ENCODE data around the gene GNG7. TPM values are rescaled to one million over a fixed set of nuclear protein-coding genes. Genes with fewer than 3 reads are reported as not detected.

GNG7 gene
- polyA plus RNA-seq, 1 donor (not counting 4 experiments of a cell fraction or from before 2014, with no cell fraction given), result 0.01 TPM

DNA sequence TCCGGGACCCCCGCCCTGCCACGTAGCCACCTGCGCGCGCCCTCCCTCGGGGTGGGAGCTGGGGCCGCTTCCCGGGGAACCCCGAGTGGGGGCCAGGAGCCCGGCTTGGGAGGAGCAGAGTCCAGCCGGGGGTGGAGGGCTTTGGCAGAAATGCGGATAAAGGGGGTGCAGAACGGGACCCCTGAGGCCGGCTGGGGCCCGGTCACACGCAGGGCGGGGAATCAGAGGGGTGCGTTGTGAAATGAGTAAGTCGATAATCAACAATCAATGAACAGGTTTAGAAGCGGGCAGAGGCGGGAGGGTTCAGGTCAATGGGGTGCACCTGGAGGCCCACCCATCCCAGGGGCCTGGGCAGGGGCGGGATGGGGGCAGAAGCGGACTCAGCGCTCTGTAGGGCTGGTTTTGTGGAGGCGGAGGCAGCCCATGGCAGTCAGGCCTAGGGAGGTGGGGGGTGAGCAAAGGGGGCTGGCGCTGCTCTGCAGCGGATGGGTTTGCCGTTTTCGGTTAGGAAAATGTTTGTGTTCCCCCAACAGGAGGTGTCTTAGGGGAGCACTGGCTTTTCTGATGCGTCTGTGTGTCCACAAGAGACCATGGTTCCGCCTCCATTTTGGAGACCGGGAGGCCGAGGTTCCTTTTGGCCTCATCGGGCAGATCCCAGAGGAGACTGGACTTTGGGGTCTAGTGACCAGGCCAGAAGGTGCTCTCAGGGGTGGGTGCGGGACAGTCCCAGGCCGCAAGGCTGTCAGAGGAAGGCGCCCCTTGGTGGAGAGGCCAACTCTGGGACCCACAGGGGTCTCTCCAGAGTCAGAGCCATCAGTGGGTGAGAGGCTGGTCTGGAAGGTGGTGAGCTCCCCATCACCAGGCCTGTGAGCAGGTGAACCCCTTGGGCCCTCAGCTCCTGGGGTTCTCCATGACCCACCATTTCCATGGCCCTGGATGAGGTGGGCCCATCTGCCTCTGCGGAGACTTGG lies 19.4 kb upstream of the GNG7 start:
- H3K27me3 ChIP-seq (ENCODE audit: control insufficient read depth, extremely low read depth, insufficient read depth, low read length), result peaks cover 41% of the 10 kb centered on the region
- H3K9me3 ChIP-seq (ENCODE audit: control insufficient read depth, low read depth, low read length), result no peaks in the 10 kb centered on the region
- dilution Hi-C loops (cut with MboI; ENCODE audit: extremely low pct_ligation_motif_present, low sequenced_read_pairs), result no loop called here
- TF ChIP-seq CTCF (optimal IDR thresholded peaks at IDR 0.05 in 1 of 3, IDR thresholded peaks at IDR 0.05 in 1 of 3, conservative IDR thresholded peaks at IDR 0.05 in 1 of 3; ENCODE audit: extremely low read depth in 1 of 3, insufficient read depth in 2 of 3, low read length in 3 of 3) (no peak), EZH2 (IDR thresholded peaks at IDR 0.05; ENCODE audit: low read length) (no peak)
- no peak overlapping the region for H3K9ac ChIP-seq (ENCODE audit: control insufficient read depth, extremely low read depth, insufficient read depth, low read length)
- DNase-seq (ENCODE audit: low read depth, low spot score) (no peak), FAIRE-seq (no peak)
- H3K9me1 ChIP-seq (ENCODE audit: control insufficient read depth, extremely low read depth, insufficient read depth, low read length), result no peaks in the 10 kb centered on the region
- no peak overlapping the region for H2AFZ ChIP-seq (ENCODE audit: control insufficient read depth, low read length)
- H3K4me2 ChIP-seq (ENCODE audit: control insufficient read depth, extremely low read depth, insufficient read depth, low read depth, low read length), result no peak overlapping the region
- H3K4me3 ChIP-seq (ENCODE audit: control insufficient read depth in 2 of 3, extremely low read depth in 1 of 3, insufficient read depth in 2 of 3, low read depth in 1 of 3, low read length in 3 of 3), result no peak overlapping the region
- no peak overlapping the region for H3K27ac ChIP-seq (ENCODE audit: control insufficient read depth, insufficient read depth, low read length)
- peaks cover 3% of the 10 kb centered on the region for H3K4me1 ChIP-seq (ENCODE audit: control insufficient read depth, extremely low read depth, insufficient read depth, low read length)
- no peaks in the 10 kb centered on the region for H3K36me3 ChIP-seq (ENCODE audit: control insufficient read depth in 2 of 2, extremely low read depth in 1 of 2, insufficient read depth in 2 of 2, low read length in 2 of 2)
- no peaks in the 10 kb centered on the region for H3K79me2 ChIP-seq (ENCODE audit: control insufficient read depth, insufficient read depth, low read length)
- H4K20me1 ChIP-seq (ENCODE audit: control insufficient read depth, extremely low read depth, insufficient read depth, low read length), result no peaks in the 10 kb centered on the region

DNA sequence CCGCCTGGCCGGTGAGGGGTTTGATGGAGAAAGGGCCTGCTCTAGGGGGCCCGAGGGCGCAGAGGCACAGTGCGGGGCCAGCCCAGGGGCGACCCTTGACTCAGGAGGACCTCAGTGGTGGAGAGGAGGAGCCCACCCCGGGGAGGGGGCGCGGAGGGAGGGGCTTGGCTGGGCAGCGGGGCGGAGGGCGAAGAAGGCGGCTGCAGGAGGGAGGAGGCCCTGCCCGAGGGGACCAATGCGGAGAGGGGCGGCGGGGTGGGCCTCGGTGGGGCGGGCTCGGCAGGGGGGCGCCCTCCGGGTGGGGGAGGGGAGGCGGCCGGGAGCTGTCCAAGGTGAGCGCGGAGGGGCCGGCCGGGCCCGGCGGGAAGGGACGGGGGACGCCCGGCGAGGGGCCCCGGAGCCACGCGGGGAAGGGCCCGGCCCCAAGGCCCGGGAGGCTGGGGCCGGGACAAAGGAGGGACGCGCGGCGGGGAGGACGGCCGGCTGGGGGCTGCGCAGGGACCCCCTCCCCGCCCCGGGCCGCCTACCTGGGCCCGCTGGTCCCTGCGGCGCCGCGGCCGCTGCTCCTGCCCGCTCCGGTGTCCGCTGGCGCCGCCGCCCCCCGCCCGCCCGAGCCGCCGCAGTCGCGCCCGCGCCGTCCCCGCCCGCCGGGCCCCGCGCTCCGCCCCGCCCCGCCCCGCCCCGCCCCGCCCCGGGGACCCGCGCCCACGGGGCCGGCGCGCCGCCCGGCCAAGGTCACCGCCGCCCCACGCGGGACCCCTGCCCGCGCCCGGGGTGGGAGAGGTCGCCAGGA lies 18.5 kb upstream of the GNG7 start, which contains the start of gene DIRAS1:
TSS of gene DIRAS1 (minus strand) at position 596 of the 793 bp plus-strand sequence. CDS start 3,566 bp downstream, outside the sequence.
- H2AFZ ChIP-seq (ENCODE audit: control insufficient read depth, low read length), result no peak within 1 kb of the TSS
- no peak for TF ChIP-seq CTCF (optimal IDR thresholded peaks at IDR 0.05 in 1 of 3, IDR thresholded peaks at IDR 0.05 in 1 of 3, conservative IDR thresholded peaks at IDR 0.05 in 1 of 3; ENCODE audit: extremely low read depth in 1 of 3, insufficient read depth in 2 of 3, low read length in 3 of 3)
- TF ChIP-seq EZH2 (IDR thresholded peaks at IDR 0.05; ENCODE audit: low read length), result no peak
- peaks cover 39% of the 10 kb centered on the region for H3K27me3 ChIP-seq (ENCODE audit: control insufficient read depth, extremely low read depth, insufficient read depth, low read length)
- H3K9ac ChIP-seq (ENCODE audit: control insufficient read depth, extremely low read depth, insufficient read depth, low read length), result no peak within 1 kb of the TSS
- H3K36me3 ChIP-seq (ENCODE audit: control insufficient read depth in 2 of 2, extremely low read depth in 1 of 2, insufficient read depth in 2 of 2, low read length in 2 of 2), result no peaks in the 10 kb centered on the region
- H3K4me3 ChIP-seq (ENCODE audit: control insufficient read depth in 2 of 3, extremely low read depth in 1 of 3, insufficient read depth in 2 of 3, low read depth in 1 of 3, low read length in 3 of 3), result peak within 1 kb of the TSS in 1 of 3 experiments; percentile 3
- peak within 1 kb of the TSS; percentile 27 for H3K4me2 ChIP-seq (ENCODE audit: control insufficient read depth, extremely low read depth, insufficient read depth, low read depth, low read length)
- no peaks in the 10 kb centered on the region for H3K4me1 ChIP-seq (ENCODE audit: control insufficient read depth, extremely low read depth, insufficient read depth, low read length)
- H3K79me2 ChIP-seq (ENCODE audit: control insufficient read depth, insufficient read depth, low read length), result no peaks in the 10 kb centered on the region
- dilution Hi-C loops (cut with MboI; ENCODE audit: extremely low pct_ligation_motif_present, low sequenced_read_pairs), result no loop called here
- no peak within 1 kb of the TSS for H3K27ac ChIP-seq (ENCODE audit: control insufficient read depth, insufficient read depth, low read length)
- no peaks in the 10 kb centered on the region for H3K9me1 ChIP-seq (ENCODE audit: control insufficient read depth, extremely low read depth, insufficient read depth, low read length)
- H4K20me1 ChIP-seq (ENCODE audit: control insufficient read depth, extremely low read depth, insufficient read depth, low read length), result no peaks in the 10 kb centered on the region
- no peak for DNase-seq (ENCODE audit: low read depth, low spot score)
- FAIRE-seq, result no peak
- peaks cover under 1% of the 10 kb centered on the region for H3K9me3 ChIP-seq (ENCODE audit: control insufficient read depth, low read depth, low read length)
